K562 treated with DMSO at 1 percent for 12 hours (cell line): ENCODE measurements around the gene NBPF11. TPM values are rescaled to one million over a fixed set of nuclear protein-coding genes. Genes with fewer than 3 reads are reported as not detected.

Source experiments
- total RNA-seq: library from RNA; unstranded; fragments of 300-600 nt; gene quantifications from 2 replicates; pipeline ENCODE4 v1.2.3, GENCODE V29; 2022; ENCODE audit not compliant: insufficient read depth

The NBPF11 gene
- 4.8 and 11.7 TPM in 2 replicates for total RNA-seq

GRCh38 chr1:148151911-148152656 is at the start of gene NBPF11:
NBPF11 (minus strand) TSS chr1:148152281; CDS start chr1:148127003, 25,278 bp downstream.

Other genes starting within 250 kb of the NBPF11 start
- not detected in 2 replicates for gene GJA8, start 249.5 kb downstream of the NBPF11 start, total RNA-seq
- 3.3 and 11.1 TPM in 2 replicates for gene GPR89B, start 223.9 kb downstream of the NBPF11 start, total RNA-seq